Thoracic aorta (tissue), 2 donors: ENCODE measurements around the gene PIAS2. TPM values are rescaled to one million over a fixed set of nuclear protein-coding genes. Genes with fewer than 3 reads are reported as not detected.
"Not testable (repeated sequence)": the region's sequence is repeated elsewhere in the genome, so short reads cannot be mapped to it uniquely, and the experiment has no call there.

Source experiments
- ATAC-seq: fragments of 150-250 bp; one replicate; pipeline ENCODE4 v1.8.0; 2017; ENCODE audit warnings: low read depth; ENCODE audit not compliant: insufficient number of reproducible peaks, low FRiP score
- DNase-seq: peaks from one replicate; pipeline ENCODE4 v3.0.0-alpha.2; 2020; ENCODE audit warnings: low spot score
- H3K27ac ChIP-seq, 2 donors: fragments of 200-600 bp; sonication (generic); 1 replicate in 1 of 2; 2 replicates in 1 of 2; pipeline ENCODE4 v1.5.1; 2016; ENCODE audit warnings: mild to moderate bottlenecking in 2 of 2, moderate library complexity in 2 of 2
- H3K27me3 ChIP-seq: fragments of 200-600 bp; sonication (generic); replicated peaks from 2 replicates; pipeline ENCODE4 v1.6.0; 2016; ENCODE audit warnings: mild to moderate bottlenecking; ENCODE audit not compliant: insufficient read depth
- H3K36me3 ChIP-seq: fragments of 200-600 bp; sonication (generic); one replicate; pipeline ENCODE4 v1.5.1; 2016
- H3K4me1 ChIP-seq, 2 donors: fragments of 200-600 bp; sonication (generic); 1 replicate in 1 of 2; 2 replicates in 1 of 2; pipeline versions ENCODE4 v1.5.1 to v1.6.0; 2016; ENCODE audit warnings: low read depth in 2 of 2, mild to moderate bottlenecking in 1 of 2; ENCODE audit not compliant: control insufficient read depth in 1 of 2
- H3K4me3 ChIP-seq: fragments of 200-600 bp; sonication (generic); 2 replicates; pipeline ENCODE4 v1.5.1; 2016; ENCODE audit warnings: mild to moderate bottlenecking
- H3K9me3 ChIP-seq: fragments of 200-600 bp; sonication (generic); 2 replicates; pipeline ENCODE4 v1.5.1; 2016
- total RNA-seq, 2 donors: library from RNA; depleted of rRNA; stranded (reverse); fragments of >200 nt; gene quantifications; one replicate each; pipeline versions ENCODE4 v1.1.0 to v1.2.3, GENCODE V29; 2016
- TF ChIP-seq, protein P1 (sequence below): fragments of 200-600 bp; sonication (generic); IDR thresholded peaks from one replicate; pipeline ENCODE4 v1.5.1; 2019; ENCODE audit warnings: antibody characterized with exemption

The PIAS2 gene, protein sequence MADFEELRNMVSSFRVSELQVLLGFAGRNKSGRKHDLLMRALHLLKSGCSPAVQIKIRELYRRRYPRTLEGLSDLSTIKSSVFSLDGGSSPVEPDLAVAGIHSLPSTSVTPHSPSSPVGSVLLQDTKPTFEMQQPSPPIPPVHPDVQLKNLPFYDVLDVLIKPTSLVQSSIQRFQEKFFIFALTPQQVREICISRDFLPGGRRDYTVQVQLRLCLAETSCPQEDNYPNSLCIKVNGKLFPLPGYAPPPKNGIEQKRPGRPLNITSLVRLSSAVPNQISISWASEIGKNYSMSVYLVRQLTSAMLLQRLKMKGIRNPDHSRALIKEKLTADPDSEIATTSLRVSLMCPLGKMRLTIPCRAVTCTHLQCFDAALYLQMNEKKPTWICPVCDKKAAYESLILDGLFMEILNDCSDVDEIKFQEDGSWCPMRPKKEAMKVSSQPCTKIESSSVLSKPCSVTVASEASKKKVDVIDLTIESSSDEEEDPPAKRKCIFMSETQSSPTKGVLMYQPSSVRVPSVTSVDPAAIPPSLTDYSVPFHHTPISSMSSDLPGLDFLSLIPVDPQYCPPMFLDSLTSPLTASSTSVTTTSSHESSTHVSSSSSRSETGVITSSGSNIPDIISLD
- total RNA-seq = 10 to 100 TPM; 30.6 to 38.2 TPM

DNA sequence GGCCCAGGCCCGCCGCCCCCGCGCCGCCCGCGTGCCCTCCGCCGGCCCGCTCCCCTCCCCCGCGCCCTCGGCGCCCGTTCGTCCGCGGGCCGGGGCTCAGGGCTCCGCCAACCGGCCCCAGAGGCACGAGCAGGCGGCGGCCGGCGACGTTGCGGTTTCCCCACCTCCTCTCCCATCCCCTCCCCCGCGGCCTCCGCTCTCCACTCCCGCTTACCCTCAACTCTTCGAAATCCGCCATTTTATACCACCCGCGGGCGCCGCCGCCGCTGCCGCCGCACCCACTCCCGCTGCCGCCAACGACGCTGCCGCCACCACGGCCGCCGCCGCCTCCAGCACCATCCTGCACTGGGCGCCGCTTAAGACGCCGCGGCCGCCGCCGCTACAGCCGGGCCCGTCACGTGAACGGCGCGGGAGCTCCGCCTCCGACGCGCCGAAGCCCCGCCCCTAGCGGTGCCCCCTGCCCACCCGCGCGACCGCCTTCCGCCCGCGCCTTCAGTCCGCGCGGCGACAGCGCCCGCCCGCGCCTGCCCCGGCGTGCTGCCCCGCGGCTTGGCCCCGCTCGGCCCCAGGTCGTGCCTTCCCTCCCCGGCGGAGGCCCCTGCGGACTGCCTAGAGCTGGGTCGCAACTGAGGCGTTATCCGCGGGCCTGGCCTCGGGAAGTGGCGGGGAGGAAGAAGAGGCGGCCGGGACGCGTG lies at the start of gene PIAS2, which contains the start of gene KATNAL2:
PIAS2 (minus strand) TSS at position 400 of the 695 bp plus-strand sequence; CDS start at position 238, 162 bp downstream.
KATNAL2 (plus strand) TSS at position 495 of the 695 bp plus-strand sequence. CDS start 29,271 bp downstream, outside the sequence.
- H3K36me3 ChIP-seq = no peaks in the 10 kb centered on the region
- peaks cover 9 to 29% of the 10 kb centered on the region in 2 donors for H3K4me1 ChIP-seq
- H3K27ac ChIP-seq = peak within 1 kb of the TSS; percentile 76 to 91
- H3K27me3 ChIP-seq = no peaks in the 10 kb centered on the region
- ATAC-seq = peak; percentile 75
- no peaks in the 10 kb centered on the region for H3K9me3 ChIP-seq
- peak; percentile 11 for DNase-seq
- H3K4me3 ChIP-seq = peak within 1 kb of the TSS; percentile 81
- TF ChIP-seq, protein P1, sequence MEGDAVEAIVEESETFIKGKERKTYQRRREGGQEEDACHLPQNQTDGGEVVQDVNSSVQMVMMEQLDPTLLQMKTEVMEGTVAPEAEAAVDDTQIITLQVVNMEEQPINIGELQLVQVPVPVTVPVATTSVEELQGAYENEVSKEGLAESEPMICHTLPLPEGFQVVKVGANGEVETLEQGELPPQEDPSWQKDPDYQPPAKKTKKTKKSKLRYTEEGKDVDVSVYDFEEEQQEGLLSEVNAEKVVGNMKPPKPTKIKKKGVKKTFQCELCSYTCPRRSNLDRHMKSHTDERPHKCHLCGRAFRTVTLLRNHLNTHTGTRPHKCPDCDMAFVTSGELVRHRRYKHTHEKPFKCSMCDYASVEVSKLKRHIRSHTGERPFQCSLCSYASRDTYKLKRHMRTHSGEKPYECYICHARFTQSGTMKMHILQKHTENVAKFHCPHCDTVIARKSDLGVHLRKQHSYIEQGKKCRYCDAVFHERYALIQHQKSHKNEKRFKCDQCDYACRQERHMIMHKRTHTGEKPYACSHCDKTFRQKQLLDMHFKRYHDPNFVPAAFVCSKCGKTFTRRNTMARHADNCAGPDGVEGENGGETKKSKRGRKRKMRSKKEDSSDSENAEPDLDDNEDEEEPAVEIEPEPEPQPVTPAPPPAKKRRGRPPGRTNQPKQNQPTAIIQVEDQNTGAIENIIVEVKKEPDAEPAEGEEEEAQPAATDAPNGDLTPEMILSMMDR = no peak

DNA sequence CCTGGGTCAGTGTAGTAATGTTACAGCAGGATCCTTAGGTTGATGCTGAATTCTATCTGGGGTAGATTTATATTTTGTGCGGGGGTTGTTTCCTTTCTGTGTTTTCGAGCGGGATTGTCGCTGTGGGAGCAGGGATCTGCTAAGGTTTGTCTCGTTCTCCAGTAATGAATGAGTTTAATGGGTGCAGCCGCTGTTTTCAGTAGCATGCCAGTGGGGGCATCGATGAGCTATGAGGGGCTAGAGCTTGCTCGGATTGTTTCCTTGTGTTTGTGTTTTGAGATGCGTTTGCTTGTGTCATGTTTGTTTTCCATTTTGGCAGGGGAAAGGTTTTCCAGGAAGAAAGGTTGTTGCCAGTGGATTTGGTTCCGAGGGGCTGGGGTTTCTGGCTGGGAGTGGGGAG lies 49.0 kb upstream of the PIAS2 start:
- not testable (repeated sequence) for H3K27me3 ChIP-seq, H3K9me3 ChIP-seq, DNase-seq, H3K36me3 ChIP-seq, H3K4me3 ChIP-seq, H3K4me1 ChIP-seq, H3K27ac ChIP-seq, ATAC-seq

DNA sequence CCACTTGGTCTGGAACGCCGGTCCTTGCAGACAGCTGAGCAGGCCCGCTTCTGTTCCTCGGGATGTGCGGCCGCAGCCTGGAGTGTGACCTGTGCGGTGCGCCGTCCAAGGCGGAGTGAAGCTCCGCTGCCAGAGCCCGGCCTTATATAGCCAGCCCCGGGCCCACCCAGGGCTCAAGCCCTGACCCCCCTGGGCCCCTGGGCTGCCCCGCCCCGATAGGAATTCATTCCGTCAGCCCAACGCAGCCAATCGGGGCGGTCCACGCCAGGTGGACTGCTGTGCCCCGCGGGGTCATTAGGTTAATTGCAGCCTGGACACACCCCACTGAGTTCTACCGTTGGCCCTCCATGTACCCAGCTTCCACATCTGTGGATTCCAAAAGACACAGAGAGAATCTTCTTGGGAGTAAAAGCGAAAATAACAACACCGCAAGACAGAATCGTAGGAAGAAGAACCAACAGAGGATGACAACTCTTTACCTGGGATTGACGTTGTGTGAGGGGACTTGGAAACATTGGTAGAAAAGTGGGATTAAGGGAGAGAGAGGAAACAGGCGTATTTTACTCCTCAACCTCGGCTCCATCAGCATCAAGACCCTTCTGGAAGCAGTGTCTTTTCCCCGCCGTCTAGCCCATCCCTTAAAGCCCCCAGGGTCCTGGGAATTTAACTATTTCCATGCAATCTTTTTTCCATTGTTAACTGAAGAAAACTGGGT lies 47.4 kb upstream of the PIAS2 start:
- H3K27me3 ChIP-seq, DNase-seq, ATAC-seq, H3K36me3 ChIP-seq, H3K4me3 ChIP-seq, H3K9me3 ChIP-seq, H3K27ac ChIP-seq, H3K4me1 ChIP-seq: not testable (repeated sequence)

DNA sequence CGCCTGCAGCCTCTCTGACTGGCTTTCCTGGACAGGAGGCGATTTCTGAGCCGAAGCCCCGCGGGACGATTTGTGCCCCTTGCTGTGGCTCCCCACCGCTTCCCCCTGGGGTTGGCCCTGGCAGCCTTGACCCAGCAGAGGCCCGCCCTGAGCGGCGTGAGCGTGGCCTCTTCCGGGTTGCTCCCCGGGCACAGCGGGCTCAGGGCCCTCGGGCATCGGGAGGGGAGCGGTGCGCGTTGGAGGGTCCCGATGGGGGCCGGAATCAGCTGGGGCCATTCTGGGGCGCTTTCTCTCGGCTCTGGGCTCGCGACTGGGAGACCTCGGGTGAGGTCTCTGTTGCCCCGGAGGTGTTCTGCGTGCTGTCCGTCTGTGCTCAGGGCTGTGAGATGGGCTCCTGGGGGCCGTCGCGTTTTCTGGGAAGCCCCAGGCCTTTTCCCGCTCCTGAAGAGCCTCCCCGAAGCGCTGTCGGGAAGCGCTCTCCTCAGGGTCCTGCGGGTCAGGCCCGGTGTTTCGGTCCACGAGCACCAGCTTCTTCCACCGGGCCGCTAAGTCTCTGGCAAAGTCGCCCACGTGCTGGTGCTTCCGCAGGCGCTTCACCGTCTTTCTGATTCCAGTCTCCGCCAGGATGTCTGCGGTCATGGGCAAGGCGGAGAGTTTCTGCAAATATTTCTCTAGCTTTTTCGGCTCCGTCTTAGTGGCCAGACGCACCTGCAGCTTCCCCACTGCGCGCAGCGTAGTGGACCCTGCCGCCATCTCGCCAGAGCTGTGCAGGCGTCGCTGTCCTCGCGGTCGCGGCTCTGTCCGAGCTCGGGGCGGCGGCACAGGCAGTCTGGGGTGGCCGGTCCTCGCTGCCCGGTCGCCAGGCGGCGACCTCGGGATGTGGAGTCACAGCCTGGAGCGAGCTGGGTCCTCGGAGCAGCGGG lies 46.6 kb upstream of the PIAS2 start:
- ATAC-seq, H3K9me3 ChIP-seq, H3K4me1 ChIP-seq, H3K27ac ChIP-seq, H3K4me3 ChIP-seq, DNase-seq, H3K36me3 ChIP-seq, H3K27me3 ChIP-seq: not testable (repeated sequence)

DNA sequence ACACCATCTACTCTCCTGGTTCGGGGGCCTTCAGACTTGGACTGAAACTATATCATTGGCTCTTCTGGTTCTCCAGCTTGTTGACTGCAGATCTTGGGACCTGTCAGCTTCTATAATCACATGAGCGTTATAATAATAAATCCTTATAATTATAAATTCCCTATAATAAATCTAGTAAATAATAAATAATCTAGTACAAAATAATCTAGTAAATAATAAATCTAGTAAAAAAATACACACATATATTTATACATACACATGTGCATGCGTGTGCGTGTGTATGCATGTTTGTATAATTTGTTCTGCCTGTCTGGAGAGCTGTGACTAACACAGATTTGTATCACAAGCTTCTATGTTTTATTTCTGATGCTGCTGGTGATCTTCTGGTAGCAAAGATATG lies 40.9 kb upstream of the PIAS2 start:
- H3K4me3 ChIP-seq = no peak overlapping the region
- no peak for DNase-seq
- no peaks in the 10 kb centered on the region for H3K9me3 ChIP-seq
- H3K27ac ChIP-seq = no peak overlapping the region
- ATAC-seq = no peak
- H3K4me1 ChIP-seq = no peaks in the 10 kb centered on the region
- TF ChIP-seq, protein P1 = no peak
- H3K36me3 ChIP-seq = no peaks in the 10 kb centered on the region
- H3K27me3 ChIP-seq = no peaks in the 10 kb centered on the region

DNA sequence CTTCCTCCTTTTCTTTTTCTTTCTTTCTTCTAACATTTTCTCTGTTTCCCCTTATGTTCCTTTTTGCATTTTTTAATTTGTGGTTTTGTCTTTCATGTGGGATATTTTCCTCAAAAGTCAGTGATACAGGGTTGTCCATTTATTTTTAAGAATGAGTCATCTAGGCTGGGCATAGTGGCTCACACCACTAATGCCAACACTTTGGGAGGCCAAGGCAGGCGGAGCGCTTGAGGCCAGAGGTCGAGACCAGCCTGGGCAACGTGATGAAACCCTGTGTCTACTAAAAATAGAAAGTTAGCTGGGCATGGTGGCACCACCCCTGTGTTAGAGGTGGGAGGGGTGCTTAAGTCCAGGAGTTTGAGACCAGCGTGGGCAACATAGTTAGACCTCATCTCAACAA lies 35.9 kb upstream of the PIAS2 start:
- ATAC-seq (no peak), DNase-seq (no peak)
- Histone ChIP-seq H3K9me3 (no peaks in the 10 kb centered on the region), H3K36me3 (no peaks in the 10 kb centered on the region), H3K4me1 (no peaks in the 10 kb centered on the region), H3K27ac (no peak overlapping the region), H3K27me3 (no peaks in the 10 kb centered on the region), H3K4me3 (no peak overlapping the region)
- TF ChIP-seq, protein P1 = no peak
